Suprapubic skin (tissue), 4 donors: ENCODE results near the gene DNAJC7. TPM values are rescaled to one million over a fixed set of nuclear protein-coding genes. Genes with fewer than 3 reads are reported as not detected.

Experiments
- DNase-seq, 2 donors: peaks; one replicate each; pipeline ENCODE4 v3.0.0-alpha.2; 2019; ENCODE audit warnings: low spot score in 2 of 2
- H3K27ac ChIP-seq: fragments of 200-600 bp; sonication (generic); one replicate; pipeline ENCODE4 v1.5.1; 2019
- H3K27me3 ChIP-seq: fragments of 200-600 bp; sonication (generic); one replicate; pipeline ENCODE4 v1.5.1; 2019
- H3K36me3 ChIP-seq: fragments of 200-600 bp; sonication (generic); one replicate; pipeline ENCODE4 v1.5.1; 2019
- H3K4me1 ChIP-seq: fragments of 200-600 bp; sonication (generic); one replicate; pipeline ENCODE4 v1.5.1; 2019
- H3K4me3 ChIP-seq: fragments of 200-600 bp; sonication (generic); one replicate; pipeline ENCODE4 v1.5.1; 2019; ENCODE audit warnings: mild to moderate bottlenecking
- H3K9me3 ChIP-seq: fragments of 200-600 bp; sonication (generic); one replicate; pipeline ENCODE4 v1.5.1; 2019
- EP300 ChIP-seq: sonication (generic); formaldehyde crosslinking; IDR thresholded peaks from one replicate; pipeline ENCODE4 v1.6.1; 2017; ENCODE audit warnings: antibody characterized with exemption
- POLR2A ChIP-seq, 2 donors: fragments of 450-650 bp; IDR thresholded peaks; one replicate each; pipeline ENCODE4 v1.6.1; 2017; ENCODE audit warnings: antibody characterized with exemption in 2 of 2, mild to moderate bottlenecking in 2 of 2, moderate library complexity in 2 of 2
- POLR2AphosphoS5 ChIP-seq, 3 donors: sonication (generic); formaldehyde crosslinking; IDR thresholded peaks; one replicate each; pipeline ENCODE4 v1.6.1; 2017; ENCODE audit warnings: antibody characterized with exemption in 3 of 3
- WGBS: methylation state at CpG from one replicate; pipeline ENCODE4 v1.1.5; 2018; 5-methylcytosine and 5-hydroxymethylcytosine counted together
- total RNA-seq, 4 donors: library from RNA; depleted of rRNA; stranded (reverse); fragments of >200 nt; gene quantifications; one replicate each; pipeline ENCODE4 v1.1.0, GENCODE V29; 2016
- TF ChIP-seq, protein P1 (sequence below), 2 donors: fragments of 200-600 bp in 1 of 2; fragments of 450-650 bp in 1 of 2; sonication (generic) in 1 of 2; IDR thresholded peaks; one replicate each; pipeline ENCODE4 v1.5.1; 2016 to 2019; ENCODE audit warnings: antibody characterized with exemption in 2 of 2, mild to moderate bottlenecking in 1 of 2, moderate library complexity in 1 of 2

The DNAJC7 gene
- total RNA-seq, 4 donors from 2014 or later, result 57.5 to 82.6 (median 60.2) TPM

DNA sequence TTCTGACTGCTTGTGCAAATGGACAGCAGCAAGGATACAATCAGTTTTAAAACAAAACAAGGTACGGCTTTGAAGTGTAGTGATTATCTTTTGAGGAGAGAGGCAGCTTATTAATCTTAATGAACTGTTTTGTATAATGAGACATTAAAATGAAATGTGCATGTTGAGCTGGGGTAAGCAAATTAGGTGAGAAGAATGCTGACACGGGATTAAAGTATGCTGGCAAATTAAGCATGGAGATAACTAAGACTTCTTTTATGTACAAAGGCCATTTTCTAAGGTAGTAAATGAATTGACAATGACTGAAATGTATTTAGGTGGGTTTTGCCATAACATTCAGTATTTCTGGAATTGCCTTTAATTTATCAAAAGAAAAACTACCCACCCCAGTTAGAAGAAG, 18.7 kb downstream of the DNAJC7 start:
- 28% methylated on average over 2 of the region's 2 CpGs for WGBS
- no peak overlapping the region for H3K27ac ChIP-seq
- DNase-seq, result no peak
- no peaks in the 10 kb centered on the region for H3K27me3 ChIP-seq
- no peak overlapping the region for H3K4me3 ChIP-seq
- H3K4me1 ChIP-seq, result peaks cover 4% of the 10 kb centered on the region
- no peaks in the 10 kb centered on the region for H3K9me3 ChIP-seq
- TF ChIP-seq POLR2A (IDR thresholded peaks at IDR 0.05) (no peak), POLR2AphosphoS5 (IDR thresholded peaks at IDR 0.05) (no peak), EP300 (no peak)
- TF ChIP-seq, protein P1, sequence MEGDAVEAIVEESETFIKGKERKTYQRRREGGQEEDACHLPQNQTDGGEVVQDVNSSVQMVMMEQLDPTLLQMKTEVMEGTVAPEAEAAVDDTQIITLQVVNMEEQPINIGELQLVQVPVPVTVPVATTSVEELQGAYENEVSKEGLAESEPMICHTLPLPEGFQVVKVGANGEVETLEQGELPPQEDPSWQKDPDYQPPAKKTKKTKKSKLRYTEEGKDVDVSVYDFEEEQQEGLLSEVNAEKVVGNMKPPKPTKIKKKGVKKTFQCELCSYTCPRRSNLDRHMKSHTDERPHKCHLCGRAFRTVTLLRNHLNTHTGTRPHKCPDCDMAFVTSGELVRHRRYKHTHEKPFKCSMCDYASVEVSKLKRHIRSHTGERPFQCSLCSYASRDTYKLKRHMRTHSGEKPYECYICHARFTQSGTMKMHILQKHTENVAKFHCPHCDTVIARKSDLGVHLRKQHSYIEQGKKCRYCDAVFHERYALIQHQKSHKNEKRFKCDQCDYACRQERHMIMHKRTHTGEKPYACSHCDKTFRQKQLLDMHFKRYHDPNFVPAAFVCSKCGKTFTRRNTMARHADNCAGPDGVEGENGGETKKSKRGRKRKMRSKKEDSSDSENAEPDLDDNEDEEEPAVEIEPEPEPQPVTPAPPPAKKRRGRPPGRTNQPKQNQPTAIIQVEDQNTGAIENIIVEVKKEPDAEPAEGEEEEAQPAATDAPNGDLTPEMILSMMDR (IDR thresholded peaks at IDR 0.05), result no peak
- H3K36me3 ChIP-seq, result peaks cover 93% of the 10 kb centered on the region

DNA sequence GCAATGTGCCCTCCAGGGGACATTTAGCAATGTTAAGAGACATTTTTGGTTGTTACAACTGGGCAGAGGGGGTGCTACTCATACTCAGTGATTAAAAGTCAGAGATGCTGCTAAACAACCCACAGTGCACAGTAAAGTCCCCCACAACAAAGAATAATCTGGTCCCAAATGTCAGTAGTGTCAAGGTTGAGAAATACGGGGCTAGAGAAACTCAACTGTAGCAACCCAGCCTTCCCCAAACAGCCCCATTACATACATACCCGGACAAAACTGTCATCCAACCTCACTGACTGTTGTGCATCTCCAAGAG, 20.4 kb downstream of the DNAJC7 start:
- Histone ChIP-seq H3K4me3 (no peak overlapping the region), H3K36me3 (peaks cover 98% of the 10 kb centered on the region), H3K4me1 (peaks cover 4% of the 10 kb centered on the region), H3K9me3 (no peaks in the 10 kb centered on the region), H3K27me3 (no peaks in the 10 kb centered on the region), H3K27ac (no peak overlapping the region)
- whole genome bisulfite sequencing, result 86% methylated on average over 2 of the region's 2 CpGs
- no peak for DNase-seq
- no peak for TF ChIP-seq POLR2A (IDR thresholded peaks at IDR 0.05)
- no peak for TF ChIP-seq EP300
- TF ChIP-seq, protein P1 (IDR thresholded peaks at IDR 0.05), result no peak
- no peak for TF ChIP-seq POLR2AphosphoS5 (IDR thresholded peaks at IDR 0.05)

DNA sequence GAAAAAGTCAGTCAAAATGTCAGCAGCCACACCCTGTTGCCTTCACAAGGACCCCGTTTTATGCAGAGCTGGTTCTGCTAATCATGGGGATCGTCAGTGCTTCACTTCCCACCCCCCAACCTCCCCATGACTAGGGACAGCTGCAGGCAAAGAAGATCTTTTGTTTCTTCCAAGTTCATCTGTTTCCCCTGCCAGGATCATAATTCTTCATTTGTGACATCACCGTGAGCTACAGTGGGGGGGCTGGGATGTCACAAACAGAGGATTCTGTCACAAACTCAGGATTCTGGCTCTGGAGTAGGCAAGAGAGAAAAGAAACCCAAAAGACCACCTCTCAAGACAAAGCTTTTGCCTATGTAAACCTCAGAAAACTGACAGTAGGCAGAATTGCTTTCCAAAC, 24.7 kb downstream of the DNAJC7 start:
- no peak overlapping the region for H3K4me3 ChIP-seq
- TF ChIP-seq EP300 (no peak), POLR2A (IDR thresholded peaks at IDR 0.05) (no peak), POLR2AphosphoS5 (IDR thresholded peaks at IDR 0.05) (no peak)
- no peaks in the 10 kb centered on the region for H3K27me3 ChIP-seq
- no peak for DNase-seq
- 58% methylated on average over 3 of the region's 3 CpGs for WGBS
- H3K36me3 ChIP-seq, result peaks cover 98% of the 10 kb centered on the region
- no peaks in the 10 kb centered on the region for H3K9me3 ChIP-seq
- no peak overlapping the region for H3K27ac ChIP-seq
- H3K4me1 ChIP-seq, result no peaks in the 10 kb centered on the region

DNA sequence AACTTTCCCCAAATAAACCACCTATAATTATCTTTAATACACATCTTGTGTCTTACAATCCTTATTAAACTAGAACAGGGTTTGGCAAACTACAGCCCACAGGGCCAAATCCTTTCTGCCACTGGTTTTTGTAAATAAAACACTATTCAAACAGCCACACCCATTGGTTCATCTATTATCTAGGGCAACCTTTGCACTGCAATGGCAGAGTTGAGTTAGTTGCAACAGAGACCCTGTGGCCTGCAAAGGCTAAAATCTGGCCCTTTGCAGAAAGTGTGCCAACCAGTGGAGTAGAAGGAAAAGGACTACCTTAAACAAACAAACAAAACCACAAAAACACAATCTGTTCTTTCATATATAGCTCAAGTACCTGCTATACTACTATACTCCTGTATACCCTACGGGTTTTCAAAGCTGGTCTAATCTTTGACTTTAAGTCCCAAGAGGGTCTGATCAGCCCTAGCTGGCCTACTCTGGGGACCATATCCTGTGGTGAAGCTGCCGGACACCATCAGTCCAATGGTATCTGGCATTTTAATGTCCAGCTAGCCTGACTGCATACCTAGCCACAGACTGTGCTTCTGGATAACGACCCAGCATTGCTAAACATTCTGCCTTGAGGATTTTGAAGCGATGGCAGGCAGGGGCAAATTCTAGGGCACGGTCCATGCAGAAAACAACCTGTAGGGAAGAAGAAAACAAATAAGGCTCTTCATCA, 27.4 kb downstream of the DNAJC7 start:
- peaks cover 86% of the 10 kb centered on the region for H3K36me3 ChIP-seq
- H3K27ac ChIP-seq, result no peak overlapping the region
- TF ChIP-seq POLR2AphosphoS5 (IDR thresholded peaks at IDR 0.05) (no peak), EP300 (no peak), POLR2A (IDR thresholded peaks at IDR 0.05) (no peak)
- TF ChIP-seq, protein P1 (IDR thresholded peaks at IDR 0.05), result no peak

DNA sequence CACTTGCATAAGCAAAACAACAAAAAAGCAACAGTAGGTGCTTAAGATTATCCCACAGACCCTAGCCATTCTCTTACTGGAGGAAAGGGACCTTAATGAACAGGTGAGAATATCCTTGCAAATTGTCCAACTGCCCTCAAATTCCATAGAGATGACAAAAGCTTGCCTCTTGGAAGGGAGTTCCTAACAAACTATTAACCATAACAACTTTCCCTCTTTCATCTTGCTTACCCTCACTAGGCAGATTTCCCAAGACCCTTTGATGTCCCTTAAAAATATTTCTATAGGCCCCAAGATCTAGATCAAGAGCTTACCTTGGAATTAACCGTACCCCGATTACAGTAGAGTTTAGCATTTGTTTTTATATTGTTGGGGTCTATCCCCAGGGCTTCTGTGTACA, 28.8 kb downstream of the DNAJC7 start:
- Histone ChIP-seq H3K9me3 (no peaks in the 10 kb centered on the region), H3K27ac (no peak overlapping the region), H3K27me3 (no peaks in the 10 kb centered on the region), H3K36me3 (peaks cover 81% of the 10 kb centered on the region), H3K4me3 (no peak overlapping the region), H3K4me1 (no peaks in the 10 kb centered on the region)
- 94% methylated on average over 2 of the region's 2 CpGs for WGBS
- no peak for DNase-seq
- TF ChIP-seq EP300 (no peak), POLR2A (IDR thresholded peaks at IDR 0.05) (no peak), POLR2AphosphoS5 (IDR thresholded peaks at IDR 0.05) (no peak)
- TF ChIP-seq, protein P1 (IDR thresholded peaks at IDR 0.05), result no peak

More for the DNA sequence above, 27.4 kb downstream of the DNAJC7 start:
- H3K4me3 ChIP-seq, result no peak overlapping the region
- 90% methylated on average over 5 of the region's 5 CpGs for WGBS
- H3K4me1 ChIP-seq, result no peaks in the 10 kb centered on the region
- DNase-seq, result peak in 1 of 2 donors; percentile 29
- H3K9me3 ChIP-seq, result no peaks in the 10 kb centered on the region
- H3K27me3 ChIP-seq, result no peaks in the 10 kb centered on the region
